GM12864 (cell line): ENCODE measurements around the gene KIF25.

ENCODE experiments used
- DNase-seq: peaks from one replicate; pipeline ENCODE4 v3.0.0-alpha.2; 2011; ENCODE audit warnings: low read depth
- H3K4me3 ChIP-seq: 2 replicates; pipeline ENCODE4 v1.5.1; 2011; ENCODE audit warnings: mild to moderate bottlenecking, low read depth, low read length, control low read depth
- CTCF ChIP-seq: IDR thresholded peaks from 2 replicates; pipeline ENCODE4 v1.5.1; 2011; ENCODE audit warnings: low read depth, mild to moderate bottlenecking, moderate library complexity, low read length, control low read depth, inconsistent platforms; ENCODE audit errors: missing control alignments

Gene KIF25

DNA sequence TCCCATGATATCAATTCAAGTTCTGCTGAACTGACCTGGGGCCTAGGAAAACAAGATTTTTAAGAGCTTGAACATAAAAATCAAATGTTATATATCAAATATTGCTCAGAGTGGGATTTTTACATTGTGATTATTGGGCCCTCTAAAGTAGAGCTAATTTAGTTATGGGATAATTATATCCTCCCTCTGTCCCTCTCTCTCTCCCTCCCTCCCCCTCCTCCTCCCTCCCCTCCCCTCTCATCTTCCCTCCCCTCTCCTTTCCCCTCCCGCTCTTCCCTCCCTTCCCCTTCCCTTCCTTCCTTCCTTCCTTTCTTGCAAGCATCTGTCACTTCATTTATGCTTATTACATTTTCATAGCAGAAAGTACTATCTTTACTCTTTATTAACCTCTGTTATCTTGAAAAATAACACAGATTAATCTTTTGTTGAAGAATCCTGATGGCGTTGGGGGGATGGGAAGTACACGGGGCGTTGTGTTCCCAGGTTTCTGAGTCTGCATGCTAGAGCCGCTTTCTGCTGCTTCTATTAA, 32.8 kb downstream of the KIF25 start:
- no peak for DNase-seq
- no peak overlapping the region for H3K4me3 ChIP-seq
- TF ChIP-seq CTCF: no peak

- no peak overlapping the region for H3K4me3 ChIP-seq
- DNase-seq: no peak
- no peak for TF ChIP-seq CTCF
These were observed 33.4 kb downstream of the KIF25 start for GRCh38 chr6:168030908-168031307.

DNA sequence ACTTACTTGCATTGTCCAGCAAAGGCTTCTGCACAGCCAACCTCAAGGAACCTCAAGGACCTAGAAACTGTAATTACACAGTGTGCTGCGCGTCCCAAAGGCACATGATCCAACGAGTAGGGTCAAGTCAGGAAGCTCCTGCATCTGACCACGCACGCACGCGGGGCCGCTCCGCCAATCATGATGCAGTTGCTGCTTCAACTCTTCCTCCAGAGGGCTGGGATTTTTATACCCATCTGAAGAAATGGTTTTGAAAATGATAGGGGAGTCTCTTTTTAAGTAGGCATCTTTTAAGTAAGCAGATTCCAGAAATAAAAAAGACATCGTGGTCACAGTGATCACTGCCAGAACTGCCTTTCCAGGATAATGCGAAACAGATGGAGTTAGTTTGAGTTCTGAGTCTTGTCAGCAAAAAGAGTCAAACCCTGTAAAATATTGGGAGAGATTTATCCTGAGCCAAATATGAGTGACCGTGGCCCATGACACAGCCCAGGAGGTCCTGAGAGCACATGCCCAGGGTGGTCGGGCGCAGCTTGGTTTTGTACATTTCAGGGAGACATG, 34.0 kb downstream of the KIF25 start:
- DNase-seq: no peak
- no peak overlapping the region for H3K4me3 ChIP-seq
- TF ChIP-seq CTCF: no peak

DNA sequence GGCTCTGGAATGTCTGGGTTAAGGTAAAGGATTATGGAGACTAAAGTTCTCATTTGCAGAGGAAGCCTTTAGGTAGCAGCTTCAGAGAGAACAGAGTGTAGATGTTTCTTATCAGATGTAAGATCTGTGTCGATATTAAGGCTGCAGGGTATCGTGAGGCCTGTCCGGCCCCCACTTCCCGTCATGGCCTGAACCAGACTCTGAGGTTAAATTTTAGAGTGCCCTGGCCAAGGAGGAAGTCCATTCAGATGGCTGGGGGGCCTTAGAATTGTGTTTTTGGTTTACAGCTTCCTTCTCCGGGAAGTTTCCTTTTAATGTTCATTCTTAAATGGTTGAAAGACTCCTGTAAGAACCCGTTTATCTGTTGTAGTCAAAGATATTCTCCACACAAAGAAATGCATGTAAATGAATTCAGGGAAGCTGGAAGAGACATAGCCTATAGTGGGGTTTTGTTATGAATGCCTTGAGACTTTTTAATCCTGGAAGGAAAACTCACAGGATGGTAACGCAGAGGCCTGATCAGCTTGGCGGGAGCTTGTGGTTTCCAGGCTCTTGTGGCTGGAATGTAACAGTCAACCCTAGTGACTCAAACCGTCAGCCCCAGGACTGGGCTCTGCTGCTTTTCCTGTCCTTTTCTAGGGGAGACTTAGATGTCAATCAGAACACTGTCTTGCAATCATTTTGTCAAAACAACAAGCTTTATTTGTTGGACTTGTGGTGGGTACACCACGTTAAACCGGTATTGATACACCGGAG, 34.7 kb downstream of the KIF25 start:
- TF ChIP-seq CTCF: no peak
- no peak for DNase-seq
- no peak overlapping the region for H3K4me3 ChIP-seq

- no peak for TF ChIP-seq CTCF
- no peak for DNase-seq
- no peak overlapping the region for H3K4me3 ChIP-seq
These were observed 36.3 kb downstream of the KIF25 start for GRCh38 chr6:168033791-168034190.

GRCh38 chr6:168034537-168034936, 37.1 kb downstream of the KIF25 start:
- DNase-seq: no peak

More at GRCh38 chr6:168034537-168034936, 37.1 kb downstream of the KIF25 start:
- TF ChIP-seq CTCF: no peak
- no peak overlapping the region for H3K4me3 ChIP-seq
